GM21526 (cell line): ENCODE data around the gene TRAK1.

ENCODE experiments used
- ATAC-seq: cut with Tn5 transposase; IDR thresholded peaks from one replicate; pipeline ENCODE4 v1.9.1; 2021; ENCODE audit warnings: moderate library complexity; ENCODE audit not compliant: unreplicated experiment, low FRiP score

TRAK1 gene

GRCh38 chr3:42195879-42196330 lies 104.7 kb downstream of the TRAK1 start:
- peak; percentile 63 for ATAC-seq

GRCh38 chr3:42198709-42199108 lies 107.6 kb downstream of the TRAK1 start:
- no peak for ATAC-seq

GRCh38 chr3:42202217-42202865 lies 111.2 kb downstream of the TRAK1 start:
- ATAC-seq = no peak

GRCh38 chr3:42204867-42205599 lies 113.9 kb downstream of the TRAK1 start:
- no peak for ATAC-seq

- peak; percentile 82 for ATAC-seq
These were observed 114.8 kb downstream of the TRAK1 start for GRCh38 chr3:42205800-42206514.

GRCh38 chr3:42209917-42210316 lies 118.8 kb downstream of the TRAK1 start:
- no peak for ATAC-seq

- no peak for ATAC-seq
These were observed 119.6 kb downstream of the TRAK1 start for GRCh38 chr3:42210726-42211125.

- ATAC-seq = no peak
These were observed 122.3 kb downstream of the TRAK1 start for GRCh38 chr3:42213417-42213816.

- peak; percentile 24 for ATAC-seq
These were observed 122.9 kb downstream of the TRAK1 start for GRCh38 chr3:42214064-42214463.

- peak; percentile 44 for ATAC-seq
These were observed 123.6 kb downstream of the TRAK1 start for GRCh38 chr3:42214565-42215283.

GRCh38 chr3:42216302-42216701 lies 125.1 kb downstream of the TRAK1 start:
- ATAC-seq = peak; percentile 65

GRCh38 chr3:42216931-42217333 lies 125.8 kb downstream of the TRAK1 start:
- ATAC-seq = no peak

GRCh38 chr3:42220436-42221121 lies 129.4 kb downstream of the TRAK1 start:
- ATAC-seq = no peak

- ATAC-seq = no peak
These were observed 132.0 kb downstream of the TRAK1 start for GRCh38 chr3:42222942-42223693.

GRCh38 chr3:42224178-42224577 lies 133.0 kb downstream of the TRAK1 start:
- no peak for ATAC-seq

- ATAC-seq = no peak
These were observed 133.7 kb downstream of the TRAK1 start for GRCh38 chr3:42224658-42225421.

GRCh38 chr3:42225486-42226363 lies 134.6 kb downstream of the TRAK1 start:
- ATAC-seq = no peak
